IMR-90 (cell line): ENCODE data around the gene TMEM63A. TPM values are rescaled to one million over a fixed set of nuclear protein-coding genes. Genes with fewer than 3 reads are reported as not detected.

Source experiments
- ATAC-seq: fragments of 200-7000 bp; cut with Tn5 transposase; 2 replicates; pipeline ENCODE4 v1.9.1; 2020; ENCODE audit warnings: low read depth, mild to moderate bottlenecking, moderate library complexity
- BruUV-seq: library from RNA; stranded (reverse); fragments of 400-500 nt; replicated peaks from 2 replicates; lab custom pipeline; 2021; lab: Mats Ljungman, UMichigan
- CTCF ChIA-PET: fragments of 300-600 bp; formaldehyde crosslinking; extraction: SDS; loops from one replicate; lab custom pipeline; 2021; ENCODE audit warnings: antibody characterized with exemption; lab: Yijun Ruan, JAX
- POLR2A ChIA-PET: fragments of 300-600 bp; sonication (Branson Sonifier 250); formaldehyde crosslinking; loops from one replicate; lab custom pipeline; 2022; ENCODE audit warnings: antibody characterized with exemption; ENCODE audit not compliant: unreplicated experiment; lab: Charles Lee
- DNase-seq: peaks from one replicate; pipeline ENCODE4 v3.0.0; 2013
- H2AFZ ChIP-seq: replicated peaks from 2 replicates; pipeline ENCODE3; 2013; ENCODE audit warnings: low read length, mild to moderate bottlenecking; ENCODE audit not compliant: poor library complexity
- H2AK5ac ChIP-seq: 2 replicates; pipeline ENCODE4 v1.6.1; 2013; ENCODE audit warnings: low read depth, low read length, inconsistent platforms
- H2AK9ac ChIP-seq: replicated peaks from 2 replicates; pipeline ENCODE3; 2013; ENCODE audit warnings: mild to moderate bottlenecking, low read depth, low read length, moderate library complexity; ENCODE audit not compliant: poor library complexity
- H2BK120ac ChIP-seq: 2 replicates; pipeline ENCODE4 v1.6.1; 2013; ENCODE audit warnings: low read depth, low read length, inconsistent platforms
- H2BK15ac ChIP-seq: 3 replicates; pipeline ENCODE4 v1.6.1; 2013; ENCODE audit warnings: low read depth, low read length, inconsistent platforms
- H2BK20ac ChIP-seq: 2 replicates; pipeline ENCODE4 v1.6.1; 2013; ENCODE audit warnings: low read depth, mild to moderate bottlenecking, inconsistent platforms, low read length, moderate library complexity
- H2BK5ac ChIP-seq: 2 replicates; pipeline ENCODE4 v1.6.1; 2013; ENCODE audit warnings: mild to moderate bottlenecking, low read depth, low read length, inconsistent platforms; ENCODE audit not compliant: poor library complexity, severe bottlenecking
- H3K14ac ChIP-seq: replicated peaks from 2 replicates; pipeline ENCODE4 v1.6.1; 2013; ENCODE audit warnings: low read depth, low read length, inconsistent platforms
- H3K18ac ChIP-seq: 2 replicates; pipeline ENCODE4 v1.6.1; 2013; ENCODE audit warnings: low read depth, low read length, control low read depth
- H3K23ac ChIP-seq: 2 replicates; pipeline ENCODE4 v1.6.1; 2013; ENCODE audit warnings: low read depth, low read length, inconsistent platforms
- H3K27ac ChIP-seq: 2 replicates; pipeline ENCODE4 v1.5.1; 2013; ENCODE audit warnings: mild to moderate bottlenecking, control low read depth, low read length; ENCODE audit not compliant: insufficient read depth
- H3K27me3 ChIP-seq: 2 replicates; pipeline ENCODE4 v1.6.1; 2013; ENCODE audit warnings: low read length; ENCODE audit not compliant: control insufficient read depth, insufficient read depth
- H3K36me3 ChIP-seq: 2 replicates; pipeline ENCODE4 v1.6.1; 2013; ENCODE audit warnings: low read length, mixed read lengths; ENCODE audit not compliant: control insufficient read depth, insufficient read depth
- H3K4ac ChIP-seq: 2 replicates; pipeline ENCODE4 v1.6.1; 2013; ENCODE audit warnings: low read depth, low read length, inconsistent platforms
- H3K4me1 ChIP-seq: 2 replicates; pipeline ENCODE4 v1.6.1; 2013; ENCODE audit warnings: low read length, mixed read lengths; ENCODE audit not compliant: control insufficient read depth, insufficient read depth
- H3K4me2 ChIP-seq: 2 replicates; pipeline ENCODE4 v1.6.1; 2013; ENCODE audit warnings: low read depth, mild to moderate bottlenecking, control low read depth, low read length, moderate library complexity
- H3K4me3 ChIP-seq: 2 replicates; pipeline ENCODE4 v1.5.1; 2013; ENCODE audit warnings: low read depth, mild to moderate bottlenecking, control low read depth, low read length, moderate library complexity; ENCODE audit not compliant: insufficient read depth
- H3K56ac ChIP-seq: 2 replicates; pipeline ENCODE4 v1.6.1; 2013; ENCODE audit warnings: low read length, inconsistent platforms; ENCODE audit not compliant: insufficient read depth; ENCODE audit errors: extremely low read depth
- H3K79me1 ChIP-seq, 2 experiments: 2 replicates each; pipeline ENCODE4 v1.6.1; 2013; ENCODE audit warnings: low read length in 2 of 2, inconsistent platforms in 1 of 2, low read depth in 1 of 2
- H3K9ac ChIP-seq: 2 replicates; pipeline ENCODE4 v1.6.1; 2013; ENCODE audit warnings: low read depth, low read length, control low read depth
- H3K9me1 ChIP-seq: 2 replicates; pipeline ENCODE4 v1.6.1; 2013; ENCODE audit warnings: low read length, inconsistent platforms; ENCODE audit not compliant: insufficient read depth
- H3K9me3 ChIP-seq: 2 replicates; pipeline ENCODE4 v1.6.1; 2013; ENCODE audit warnings: low read length; ENCODE audit not compliant: control insufficient read depth, insufficient read depth
- H4K20me1 ChIP-seq: 2 replicates; pipeline ENCODE4 v1.6.1; 2013; ENCODE audit warnings: low read length, inconsistent platforms; ENCODE audit not compliant: insufficient read depth
- H4K5ac ChIP-seq: 2 replicates; pipeline ENCODE4 v1.6.1; 2013; ENCODE audit warnings: mild to moderate bottlenecking, low read depth, low read length, control low read depth
- H4K8ac ChIP-seq, 2 experiments: 2 replicates each; pipeline ENCODE4 v1.6.1; 2013; ENCODE audit warnings: low read depth in 2 of 2, low read length in 2 of 2, control low read depth in 1 of 2, inconsistent platforms in 1 of 2
- H4K91ac ChIP-seq: 2 replicates; pipeline ENCODE4 v1.6.1; 2013; ENCODE audit warnings: low read depth, low read length, inconsistent platforms; ENCODE audit not compliant: insufficient read depth
- BHLHE40 ChIP-seq: fragments of 150-350 bp; IDR thresholded peaks from 2 replicates; pipeline ENCODE4 v1.6.1; 2016; ENCODE audit warnings: mild to moderate bottlenecking, low read depth, low read length
- CEBPB ChIP-seq: IDR thresholded peaks from 2 replicates; pipeline ENCODE4 v1.6.1; 2012; ENCODE audit warnings: low read depth, low read length, improper control_type of control experiment
- CHD1 ChIP-seq: IDR thresholded peaks from 2 replicates; pipeline ENCODE4 v1.6.1; 2012; ENCODE audit warnings: low read depth, low read length, improper control_type of control experiment
- FOS ChIP-seq: fragments of 150-350 bp; IDR thresholded peaks from 2 replicates; pipeline ENCODE4 v1.6.1; 2016; ENCODE audit warnings: low read depth, low read length
- MAFK ChIP-seq: IDR thresholded peaks from 2 replicates; pipeline ENCODE4 v1.6.1; 2012; ENCODE audit warnings: low read depth, low read length, improper control_type of control experiment
- MAZ ChIP-seq: IDR thresholded peaks from 2 replicates; pipeline ENCODE4 v1.6.1; 2012; ENCODE audit warnings: low read depth, mild to moderate bottlenecking, low read length, improper control_type of control experiment, moderate library complexity, borderline replicate concordance
- MXI1 ChIP-seq: IDR thresholded peaks from 2 replicates; pipeline ENCODE4 v1.6.1; 2012; ENCODE audit warnings: low read depth, mild to moderate bottlenecking, low read length, moderate library complexity, borderline replicate concordance
- NFE2L2 ChIP-seq: fragments of 150-350 bp; IDR thresholded peaks from 2 replicates; pipeline ENCODE4 v1.6.1; 2016; ENCODE audit warnings: low read depth, mild to moderate bottlenecking, low read length
- POLR2A ChIP-seq: IDR thresholded peaks from 2 replicates; pipeline ENCODE4 v1.6.1; 2012; ENCODE audit warnings: mild to moderate bottlenecking, low read depth, low read length
- RAD21 ChIP-seq: IDR thresholded peaks from 2 replicates; pipeline ENCODE4 v1.6.1; 2012; ENCODE audit warnings: low read length, improper control_type of control experiment
- RCOR1 ChIP-seq: IDR thresholded peaks from 2 replicates; pipeline ENCODE4 v1.6.1; 2012; ENCODE audit warnings: mild to moderate bottlenecking, low read length, improper control_type of control experiment; ENCODE audit not compliant: insufficient replicate concordance
- RFX5 ChIP-seq: IDR thresholded peaks from 2 replicates; pipeline ENCODE4 v1.8.0; 2012; ENCODE audit warnings: low read depth, mild to moderate bottlenecking, low read length, moderate library complexity
- SMC3 ChIP-seq: fragments of 150-350 bp; IDR thresholded peaks from 2 replicates; pipeline ENCODE4 v1.6.1; 2016; ENCODE audit warnings: low read depth, mild to moderate bottlenecking, antibody characterized with exemption, low read length, moderate library complexity
- WGBS, 2 experiments: methylation state at CpG; one replicate each; pipeline versions ENCODE4 v1.1.5 to v1.1.7; 2013; ENCODE audit warnings: missing lambda C conversion rate in 2 of 2; ENCODE audit not compliant: insufficient read length in 1 of 2; ENCODE audit errors: extremely low coverage in 2 of 2; 5-methylcytosine and 5-hydroxymethylcytosine counted together
- dilution Hi-C: fragments of 300-500 bp; cut with HindIII; formaldehyde crosslinking; loops from one replicate; pipeline ENCODE4 v1.14.3; 2018; ENCODE audit warnings: low sequenced_read_pairs; ENCODE audit not compliant: unreplicated experiment
- in situ Hi-C: fragments of 300-500 bp; cut with MboI; formaldehyde crosslinking; loops from 3 replicates; pipeline ENCODE4 v1.14.3; 2019; ENCODE audit warnings: low sequenced_read_pairs, inconsistent platforms, mixed read lengths
- intact Hi-C: fragments of 100-400 bp; cut with micrococcal nuclease; formaldehyde crosslinking; loops from 2 replicates; pipeline ENCODE4 v1.10.0; 2022
- polyA plus RNA-seq, 3 experiments: library from polyadenylated mRNA; depleted of rRNA; stranded (reverse); fragments of >200 nt; gene quantifications; 2 replicates each; pipeline ENCODE4 v1.2.3, GENCODE V29; 2012; ENCODE audit warnings: low replicate concordance in 1 of 3
- total RNA-seq: library from RNA; depleted of rRNA; stranded (reverse); fragments of >200 nt; gene quantifications from 2 replicates; pipeline ENCODE4 v1.2.3, GENCODE V29; 2012
- TF ChIP-seq, protein P1 (sequence below): fragments of 150-350 bp; IDR thresholded peaks from 2 replicates; pipeline ENCODE4 v1.6.1; 2016; ENCODE audit warnings: low read depth, mild to moderate bottlenecking, low read length, moderate library complexity, borderline replicate concordance
- TF ChIP-seq, protein P2 (sequence below): fragments of 150-350 bp; IDR thresholded peaks from 2 replicates; pipeline ENCODE4 v1.6.1; 2017; ENCODE audit warnings: mild to moderate bottlenecking, antibody characterized with exemption, low read length, low read depth
- TF ChIP-seq, protein P3 (sequence below): conservative IDR thresholded peaks from 2 replicates; pipeline ENCODE4 v1.5.1; 2012; ENCODE audit warnings: mild to moderate bottlenecking, low read depth, low read length, improper control_type of control experiment

The TMEM63A gene
- total and polyA plus RNA-seq, 2 of the 4 experiments (the other 2 are of a cell fraction): 4.7 to 23.3 TPM

DNA sequence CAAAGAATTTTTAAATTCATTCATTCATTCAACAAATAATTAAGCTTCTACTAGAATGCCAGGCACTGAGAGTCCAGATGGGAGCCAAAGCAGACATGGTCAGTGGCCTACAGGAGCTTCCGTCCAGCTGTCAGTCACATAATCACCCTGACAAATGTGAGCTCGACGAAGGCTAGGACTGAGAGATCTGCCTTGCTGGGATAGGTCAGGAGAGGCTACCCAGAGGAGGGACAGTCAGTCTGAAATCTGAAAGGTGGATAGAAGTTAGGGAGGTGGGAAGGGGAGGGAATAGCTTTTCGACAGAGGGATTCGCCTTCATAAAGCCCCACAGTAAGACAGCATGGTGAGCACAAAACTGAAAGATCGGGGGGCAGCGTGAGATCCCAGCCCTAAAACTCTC lies 64.0 kb downstream of the TMEM63A start:
- dilution Hi-C loops: no loop called here
- ChIA-PET CTCF (interaction anchor here (0.6 to 0.9 kb wide), 2 partner anchors 8 to 337 kb away, joined by 3 to 5 read pairs; partner anchors contain the start of gene EPHX1), POLR2A (no interaction called here)
- H4K8ac ChIP-seq: peak overlapping the region; percentile 80 to 90; a peak in 3 of 4 replicates
- H3K23ac ChIP-seq: peak overlapping the region; percentile 29
- H4K5ac ChIP-seq: peak overlapping the region; percentile 69
- peak overlapping the region; percentile 81 for H4K91ac ChIP-seq
- peak overlapping the region; percentile 89 for H2BK20ac ChIP-seq
- ATAC-seq (no peak), DNase-seq (no peak)
- no peaks in the 10 kb centered on the region for H3K9me3 ChIP-seq
- H2BK120ac ChIP-seq: peak overlapping the region; percentile 94
- in situ Hi-C loops: no loop called here
- H4K20me1 ChIP-seq: no peaks in the 10 kb centered on the region
- no peak overlapping the region for H3K4me2 ChIP-seq
- no peak overlapping the region for H2AFZ ChIP-seq
- H3K27me3 ChIP-seq: no peaks in the 10 kb centered on the region
- H3K27ac ChIP-seq: peak overlapping the region; percentile 7; the same call in 1 of the 2 replicates
- no CpG with 5 or more reads among the region's 7 CpGs for WGBS, 2 experiments
- peak overlapping the region; percentile 67 for H3K14ac ChIP-seq
- TF ChIP-seq SMC3: no peak
- no peak for TF ChIP-seq RFX5
- no peak for TF ChIP-seq BHLHE40
- TF ChIP-seq RCOR1: no peak
- no peak for TF ChIP-seq NFE2L2
- no peak for TF ChIP-seq CHD1
- TF ChIP-seq, protein P1, sequence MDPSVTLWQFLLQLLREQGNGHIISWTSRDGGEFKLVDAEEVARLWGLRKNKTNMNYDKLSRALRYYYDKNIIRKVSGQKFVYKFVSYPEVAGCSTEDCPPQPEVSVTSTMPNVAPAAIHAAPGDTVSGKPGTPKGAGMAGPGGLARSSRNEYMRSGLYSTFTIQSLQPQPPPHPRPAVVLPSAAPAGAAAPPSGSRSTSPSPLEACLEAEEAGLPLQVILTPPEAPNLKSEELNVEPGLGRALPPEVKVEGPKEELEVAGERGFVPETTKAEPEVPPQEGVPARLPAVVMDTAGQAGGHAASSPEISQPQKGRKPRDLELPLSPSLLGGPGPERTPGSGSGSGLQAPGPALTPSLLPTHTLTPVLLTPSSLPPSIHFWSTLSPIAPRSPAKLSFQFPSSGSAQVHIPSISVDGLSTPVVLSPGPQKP: no peak
- no peak for TF ChIP-seq FOS
- TF ChIP-seq CEBPB: no peak
- no peak for TF ChIP-seq MAZ
- TF ChIP-seq, protein P2, sequence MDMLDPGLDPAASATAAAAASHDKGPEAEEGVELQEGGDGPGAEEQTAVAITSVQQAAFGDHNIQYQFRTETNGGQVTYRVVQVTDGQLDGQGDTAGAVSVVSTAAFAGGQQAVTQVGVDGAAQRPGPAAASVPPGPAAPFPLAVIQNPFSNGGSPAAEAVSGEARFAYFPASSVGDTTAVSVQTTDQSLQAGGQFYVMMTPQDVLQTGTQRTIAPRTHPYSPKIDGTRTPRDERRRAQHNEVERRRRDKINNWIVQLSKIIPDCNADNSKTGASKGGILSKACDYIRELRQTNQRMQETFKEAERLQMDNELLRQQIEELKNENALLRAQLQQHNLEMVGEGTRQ: no peak
- TF ChIP-seq POLR2A: no peak
- TF ChIP-seq MAFK: no peak
- no peak for TF ChIP-seq RAD21
- TF ChIP-seq MXI1: no peak
- TF ChIP-seq, protein P3, sequence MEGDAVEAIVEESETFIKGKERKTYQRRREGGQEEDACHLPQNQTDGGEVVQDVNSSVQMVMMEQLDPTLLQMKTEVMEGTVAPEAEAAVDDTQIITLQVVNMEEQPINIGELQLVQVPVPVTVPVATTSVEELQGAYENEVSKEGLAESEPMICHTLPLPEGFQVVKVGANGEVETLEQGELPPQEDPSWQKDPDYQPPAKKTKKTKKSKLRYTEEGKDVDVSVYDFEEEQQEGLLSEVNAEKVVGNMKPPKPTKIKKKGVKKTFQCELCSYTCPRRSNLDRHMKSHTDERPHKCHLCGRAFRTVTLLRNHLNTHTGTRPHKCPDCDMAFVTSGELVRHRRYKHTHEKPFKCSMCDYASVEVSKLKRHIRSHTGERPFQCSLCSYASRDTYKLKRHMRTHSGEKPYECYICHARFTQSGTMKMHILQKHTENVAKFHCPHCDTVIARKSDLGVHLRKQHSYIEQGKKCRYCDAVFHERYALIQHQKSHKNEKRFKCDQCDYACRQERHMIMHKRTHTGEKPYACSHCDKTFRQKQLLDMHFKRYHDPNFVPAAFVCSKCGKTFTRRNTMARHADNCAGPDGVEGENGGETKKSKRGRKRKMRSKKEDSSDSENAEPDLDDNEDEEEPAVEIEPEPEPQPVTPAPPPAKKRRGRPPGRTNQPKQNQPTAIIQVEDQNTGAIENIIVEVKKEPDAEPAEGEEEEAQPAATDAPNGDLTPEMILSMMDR: no peak
- peaks cover 12 to 31% of the 10 kb centered on the region in 2 experiments; a peak in 3 of 4 replicates for H3K79me1 ChIP-seq
- peaks cover 25% of the 10 kb centered on the region for H3K4me1 ChIP-seq
- peaks cover 16% of the 10 kb centered on the region for H3K9me1 ChIP-seq
- H2BK15ac ChIP-seq: peak overlapping the region; percentile 87; the same call in 2 of the 3 replicates
- intact Hi-C loops: no loop called here
- no peak overlapping the region for H3K56ac ChIP-seq
- H3K9ac ChIP-seq: no peak overlapping the region
- no peak overlapping the region for H3K4me3 ChIP-seq
- H3K4ac ChIP-seq: peak overlapping the region; percentile 90
- peak overlapping the region; percentile 37 for H2AK9ac ChIP-seq
- peak overlapping the region; percentile 55 for H3K18ac ChIP-seq
- H2AK5ac ChIP-seq: peak overlapping the region; percentile 94
- no peaks in the 10 kb centered on the region; the same call in 1 of the 2 replicates for H3K36me3 ChIP-seq
- BruUV-seq: no TSS peak
- peak overlapping the region; percentile 19 for H2BK5ac ChIP-seq
